HG03159 (cell line): Measurements from ENCODE around the gene MPG.

Experiments
- ATAC-seq: cut with Tn5 transposase; IDR thresholded peaks from one replicate; pipeline ENCODE4 v1.9.1; 2021; ENCODE audit warnings: mild to moderate bottlenecking, moderate library complexity; ENCODE audit not compliant: unreplicated experiment

Gene MPG

DNA sequence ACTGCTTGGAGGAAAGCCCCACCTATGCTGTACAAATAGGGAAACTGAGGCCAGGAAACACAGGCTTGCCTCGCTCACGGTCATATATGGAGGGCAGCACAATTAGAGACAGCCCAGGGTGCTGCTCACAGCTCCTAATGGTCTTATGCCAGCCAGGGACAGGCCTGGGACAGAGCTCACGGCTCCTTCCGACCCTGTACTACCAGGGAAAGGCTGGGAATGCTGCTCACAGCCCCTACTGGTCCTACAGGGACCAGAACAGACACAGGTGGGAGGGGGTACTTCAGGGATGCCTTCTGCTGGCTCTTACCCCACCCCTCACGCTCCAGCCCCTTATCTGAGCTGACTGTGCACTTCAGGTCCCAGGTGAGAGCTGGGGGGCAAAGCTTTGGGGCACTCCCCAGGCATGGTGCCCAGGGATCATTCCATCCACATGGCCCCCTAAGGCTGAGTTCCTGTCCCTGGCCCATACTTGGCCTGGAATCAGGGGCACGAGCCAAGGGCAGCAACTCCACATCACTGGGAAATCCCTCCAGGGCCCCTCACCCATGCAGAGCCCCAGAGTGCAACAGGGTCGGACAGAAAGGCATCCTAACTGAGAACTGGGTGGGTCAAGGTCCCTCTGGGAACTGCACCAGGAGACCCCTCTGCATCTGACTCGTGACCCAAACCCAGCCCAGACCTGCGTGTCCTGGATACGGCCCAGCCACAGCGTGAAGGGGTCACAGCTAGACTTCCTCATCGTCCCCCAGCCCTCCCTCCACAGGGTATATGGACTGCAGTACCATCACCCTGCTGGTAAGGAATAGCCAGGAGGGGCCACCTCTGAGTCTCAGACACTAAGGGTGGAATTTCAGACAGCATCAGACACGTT is 11.5 kb upstream of the MPG start:
- no peak for ATAC-seq

DNA sequence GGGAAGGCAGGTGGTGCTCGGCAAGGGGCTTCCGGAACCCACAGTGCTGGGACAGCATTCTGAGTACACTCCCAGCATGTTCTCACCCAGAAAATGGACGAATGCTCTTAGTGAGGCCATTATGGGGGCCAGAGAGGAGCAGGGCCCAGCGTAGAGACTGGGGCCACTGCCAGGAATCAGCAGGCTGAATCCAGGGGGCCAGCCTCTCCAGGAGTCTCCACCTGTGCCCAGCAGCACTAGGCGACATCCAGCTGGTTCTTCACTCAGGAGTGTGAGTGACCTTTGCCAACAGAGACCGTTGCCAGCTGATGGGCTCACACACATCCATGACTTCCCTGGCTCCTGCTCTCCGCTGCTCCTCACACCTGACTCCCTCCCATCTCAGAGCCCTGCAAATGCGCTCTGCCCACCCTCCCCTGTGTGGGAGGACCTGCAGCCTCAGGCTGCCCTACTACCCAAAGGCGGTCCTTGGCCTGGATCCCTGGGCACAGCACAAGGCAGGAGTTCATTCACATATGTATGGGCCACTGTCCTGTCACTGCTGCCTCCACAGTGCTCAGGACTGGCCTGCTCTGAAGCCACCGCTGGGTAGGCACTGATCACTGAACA is 10.7 kb upstream of the MPG start:
- no peak for ATAC-seq

DNA sequence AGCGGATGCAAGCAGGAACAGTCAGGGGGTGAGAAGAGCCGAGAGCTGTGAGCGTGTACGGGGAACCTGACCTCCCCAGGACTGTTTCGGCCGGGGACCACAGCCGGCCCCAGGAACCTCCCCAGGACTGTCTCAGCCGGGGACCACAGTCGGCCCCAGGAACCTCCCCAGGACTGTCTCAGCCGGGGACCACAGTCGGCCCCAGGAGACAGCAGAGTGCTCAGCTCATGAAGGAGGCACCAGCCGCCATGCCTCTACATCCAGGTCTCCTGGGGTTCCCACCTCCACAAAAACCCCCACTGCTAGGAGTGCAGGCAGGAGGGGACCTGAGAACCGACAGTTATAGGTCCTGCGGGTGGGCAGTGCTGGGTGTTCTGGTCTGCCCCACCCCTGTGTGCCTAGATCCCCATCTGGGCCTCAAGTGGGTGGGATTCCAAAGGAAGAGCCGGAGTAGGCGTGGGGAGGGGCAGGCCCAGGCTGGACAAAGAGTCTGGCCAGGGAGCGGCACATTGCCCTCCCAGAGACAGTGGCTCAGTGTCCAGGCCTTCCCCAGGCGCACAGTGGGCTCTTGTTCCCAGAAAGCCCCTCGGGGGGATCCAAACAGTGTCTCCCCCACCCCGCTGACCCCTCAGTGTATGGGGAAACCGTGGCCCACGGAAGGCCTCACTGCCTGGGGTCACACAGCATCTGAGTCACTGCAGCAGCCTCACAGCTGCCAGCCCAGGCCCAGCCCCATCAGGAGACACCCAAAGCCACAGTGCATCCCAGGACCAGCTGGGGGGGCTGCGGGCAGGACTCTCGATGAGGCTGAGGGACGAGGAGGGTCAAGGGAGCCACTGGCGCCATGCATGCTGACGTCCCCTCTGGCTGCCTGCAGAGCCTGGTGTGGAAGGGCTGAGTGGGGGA is 9.9 kb upstream of the MPG start:
- no peak for ATAC-seq

DNA sequence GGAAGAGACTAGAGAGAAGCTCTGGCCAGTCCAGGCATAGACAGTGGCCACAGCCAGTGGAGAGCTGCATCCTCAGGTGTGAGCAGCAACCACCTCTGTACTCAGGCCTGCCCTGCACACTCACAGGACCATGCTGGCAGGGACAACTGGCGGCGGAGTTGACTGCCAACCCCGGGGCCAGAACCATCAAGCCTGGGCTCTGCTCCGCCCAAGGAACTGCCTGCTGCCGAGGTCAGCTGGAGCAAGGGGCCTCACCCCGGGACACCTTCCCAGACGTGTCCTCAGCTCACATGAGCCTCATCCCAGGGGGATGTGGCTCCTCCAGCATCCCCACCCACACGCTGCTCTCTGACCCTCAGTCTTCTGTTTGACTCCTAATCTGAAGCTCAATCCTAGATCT is 8.8 kb upstream of the MPG start:
- no peak for ATAC-seq

DNA sequence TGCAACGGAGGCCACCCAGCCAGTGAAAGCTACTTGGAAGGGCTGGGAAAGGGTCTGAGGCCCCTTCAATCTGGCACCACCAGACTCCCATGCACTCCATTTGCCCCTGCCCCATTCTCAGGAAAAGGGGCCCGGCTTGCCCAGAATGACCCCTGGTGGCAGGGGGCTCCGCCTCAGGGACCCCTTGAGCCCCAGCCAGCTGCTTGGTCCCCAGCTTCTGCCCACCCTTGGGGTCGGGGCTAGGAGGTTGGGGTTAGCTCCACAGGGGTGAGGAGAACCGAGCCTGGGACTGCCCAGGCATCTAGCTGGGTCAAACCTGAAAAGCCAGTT is 6.8 kb upstream of the MPG start:
- no peak for ATAC-seq

DNA sequence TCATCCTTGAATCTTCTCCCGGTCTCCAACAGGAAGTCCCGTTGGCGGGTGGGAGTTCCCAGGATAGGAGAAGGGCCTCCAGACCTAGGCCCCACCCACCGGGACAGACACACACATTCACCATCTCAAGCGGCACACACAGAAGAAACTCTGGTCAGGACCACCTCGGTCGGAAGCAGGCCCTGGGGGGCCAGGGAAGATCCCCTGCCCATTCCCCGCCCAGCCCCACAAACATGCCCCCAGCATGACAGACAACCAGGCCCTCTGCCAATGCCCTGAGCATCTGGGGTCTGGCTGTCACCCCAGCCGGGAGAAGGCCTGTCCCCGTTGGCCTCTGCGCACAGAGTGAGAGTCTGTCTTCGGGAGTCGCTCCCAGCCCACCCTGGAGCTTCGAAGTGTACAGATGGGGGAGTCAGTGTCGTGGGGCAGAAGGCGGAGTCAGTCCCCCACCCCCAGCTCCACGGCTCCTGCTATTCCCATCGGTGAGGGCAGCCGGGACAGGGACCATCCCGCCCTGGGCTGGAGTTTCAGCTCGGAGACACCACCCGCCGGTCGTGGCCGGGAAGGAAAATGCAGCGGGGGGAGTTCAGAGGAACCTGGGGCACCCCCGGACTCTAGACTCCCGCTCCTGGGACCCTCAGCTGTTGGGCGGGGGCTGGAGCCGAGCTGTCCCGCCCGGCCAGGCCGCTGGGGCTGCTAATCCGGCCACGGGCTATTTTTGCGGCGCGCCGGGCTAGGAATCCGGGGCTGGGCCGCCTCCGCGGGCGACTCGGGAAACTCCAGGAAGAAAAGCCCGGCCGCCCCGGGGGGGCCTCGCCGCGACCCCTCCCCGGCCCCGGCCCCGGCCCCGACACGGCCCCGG is 6.3 kb upstream of the MPG start:
- ATAC-seq: no peak

DNA sequence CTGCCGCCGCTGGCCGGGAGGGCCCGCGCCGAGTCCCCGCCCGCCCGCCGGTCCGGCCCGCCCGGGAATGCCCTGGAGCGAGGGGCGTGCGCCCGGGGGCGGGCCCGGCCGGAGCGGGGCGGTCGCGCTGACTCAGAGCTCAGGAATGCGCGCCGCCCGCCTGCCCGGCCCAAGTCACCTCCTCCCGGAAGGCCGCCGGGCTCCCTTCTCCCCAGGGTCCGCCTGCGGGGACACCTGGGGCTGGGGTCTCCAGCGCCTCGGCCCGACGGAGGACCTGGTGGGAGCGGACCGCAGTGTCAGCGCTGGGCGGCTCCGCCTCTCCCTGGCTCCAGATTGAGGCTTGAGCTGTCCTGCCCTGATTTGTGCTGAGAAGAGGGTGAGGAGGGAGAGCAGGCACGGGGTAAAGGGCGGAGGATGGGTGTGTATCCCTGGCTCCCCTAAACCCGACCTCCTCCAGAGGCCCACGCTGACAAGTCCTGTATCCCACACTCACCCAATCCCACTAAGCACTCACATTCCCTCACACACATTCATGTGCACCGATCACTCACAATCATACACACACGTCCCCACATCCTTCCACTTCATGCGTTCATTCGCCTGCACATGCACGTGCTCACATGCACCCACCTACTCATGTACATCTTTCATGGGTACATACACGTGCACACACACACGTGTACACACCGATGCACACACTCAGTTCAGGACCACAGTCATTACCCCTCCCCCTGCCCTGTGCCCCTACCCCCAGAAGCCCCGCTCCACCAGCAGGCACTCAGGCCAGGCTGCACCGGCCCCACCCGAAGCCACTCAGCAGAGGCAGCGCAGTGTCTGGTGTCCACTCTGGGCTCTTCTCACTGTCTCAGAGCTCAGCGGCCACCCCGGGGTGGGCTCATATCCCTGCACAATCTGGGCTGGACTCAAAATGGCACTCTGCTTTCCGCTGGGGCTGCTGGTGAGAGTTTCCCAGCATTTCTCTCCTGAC is 5.2 kb upstream of the MPG start, which contains the start of gene RHBDF1:
Gene RHBDF1, minus strand, starts transcription at position 71 of the 988 bp plus-strand sequence. CDS start 7,616 bp downstream, outside the sequence.
- ATAC-seq: no peak

DNA sequence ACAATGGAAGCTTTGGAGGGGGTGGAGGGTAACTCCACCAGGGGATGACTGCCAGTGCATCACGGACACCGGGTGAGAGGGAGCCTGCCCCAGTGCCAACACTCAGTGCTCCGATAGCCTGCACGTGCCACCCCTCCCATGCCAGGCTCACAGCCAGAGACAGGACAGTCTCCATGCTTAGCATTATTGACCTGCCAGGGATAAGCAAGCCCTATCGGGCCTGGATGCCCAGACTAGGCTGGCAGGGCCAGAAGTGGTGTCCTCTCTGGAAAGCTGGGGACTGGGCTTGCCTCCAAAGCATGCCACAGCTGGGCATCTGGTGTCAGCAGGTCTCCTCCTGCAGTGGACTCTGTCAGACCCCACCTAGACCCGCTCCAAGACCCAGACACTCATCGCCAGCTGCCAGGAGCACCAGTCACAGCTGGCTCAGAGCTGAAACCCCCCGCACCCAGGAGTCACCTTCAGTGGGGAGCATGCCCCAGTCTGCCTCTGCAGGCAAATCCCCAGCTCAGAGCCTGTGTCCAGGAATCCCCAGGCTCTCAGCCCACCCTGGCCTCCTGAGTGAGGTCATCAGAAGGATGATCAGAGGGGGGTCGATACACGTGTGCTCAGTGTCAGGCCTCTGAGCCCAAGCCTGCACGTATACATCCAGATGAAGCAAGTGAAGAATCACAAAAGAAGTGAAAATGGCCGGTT is 3.8 kb upstream of the MPG start:
- ATAC-seq: no peak

DNA sequence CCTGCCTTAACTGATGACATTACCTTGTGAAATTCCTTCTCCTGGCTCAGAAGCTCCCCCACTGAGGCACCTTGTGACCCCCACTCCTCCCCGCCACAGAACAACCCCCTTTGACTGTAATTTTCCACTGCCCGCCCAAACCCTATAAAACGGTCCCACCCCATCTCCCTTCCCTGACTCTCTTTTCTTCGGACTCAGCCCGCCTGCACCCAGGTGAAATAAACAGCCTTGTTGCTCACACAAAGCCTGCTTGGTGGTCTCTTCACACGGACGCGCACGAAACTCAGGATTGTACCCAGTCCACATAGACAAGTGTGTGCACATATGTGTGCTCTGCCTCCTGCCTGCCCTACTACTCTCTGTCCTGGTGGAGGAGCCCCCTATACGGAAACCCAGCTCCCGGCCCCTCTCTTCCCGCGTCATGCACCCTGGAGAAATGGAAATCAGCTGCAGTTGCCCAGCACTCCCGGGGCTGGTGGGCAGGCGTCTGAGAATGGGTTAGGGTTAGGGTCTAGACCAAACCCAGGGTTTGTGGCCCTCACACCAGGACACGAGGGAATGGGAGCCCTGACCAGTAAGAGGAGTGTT is 3.2 kb upstream of the MPG start:
- ATAC-seq: no peak

DNA sequence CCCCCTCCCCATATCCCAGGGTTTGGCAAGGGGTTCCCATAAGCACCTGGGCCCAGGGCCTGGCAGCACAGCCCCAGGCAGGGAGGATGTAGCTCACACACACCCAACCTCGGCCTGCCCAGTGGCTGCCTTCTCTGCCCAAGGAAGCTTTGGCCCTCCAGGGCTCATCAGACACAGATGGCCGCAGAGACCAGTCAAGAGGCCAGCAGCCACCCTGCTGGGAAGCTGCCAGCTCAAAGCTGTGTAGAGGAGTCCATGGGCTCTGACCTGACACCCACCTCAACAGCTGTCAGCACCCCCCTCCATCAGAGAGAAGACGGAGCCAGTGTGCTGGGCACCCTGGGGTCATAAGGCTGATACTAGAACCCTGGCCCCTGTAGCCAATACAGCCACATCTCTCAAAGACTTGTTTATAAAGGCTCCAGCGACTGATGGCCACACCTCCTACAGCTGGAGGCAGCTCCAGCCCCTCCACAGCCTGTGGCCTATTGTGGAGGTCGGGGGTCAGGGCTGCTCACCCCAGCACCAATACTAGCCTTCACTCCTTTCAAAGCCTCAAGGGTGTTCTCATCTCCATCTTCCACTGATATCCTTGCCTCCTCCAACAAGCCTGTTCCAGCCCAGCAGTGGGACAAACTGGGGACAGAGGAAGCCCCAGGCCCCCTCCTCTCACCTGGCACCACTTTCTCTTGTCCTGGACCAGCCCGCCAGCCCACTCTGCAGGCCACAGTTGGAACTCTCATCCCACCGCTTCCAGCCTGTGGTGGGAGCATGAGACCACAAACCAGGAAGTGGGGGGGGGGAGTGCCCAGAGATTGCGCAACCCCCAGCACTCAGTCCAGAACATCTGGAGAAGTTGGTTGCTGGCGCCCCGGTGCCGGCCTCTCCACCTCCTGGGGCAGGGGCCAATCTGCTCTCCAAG is 2.2 kb upstream of the MPG start:
- ATAC-seq: no peak

DNA sequence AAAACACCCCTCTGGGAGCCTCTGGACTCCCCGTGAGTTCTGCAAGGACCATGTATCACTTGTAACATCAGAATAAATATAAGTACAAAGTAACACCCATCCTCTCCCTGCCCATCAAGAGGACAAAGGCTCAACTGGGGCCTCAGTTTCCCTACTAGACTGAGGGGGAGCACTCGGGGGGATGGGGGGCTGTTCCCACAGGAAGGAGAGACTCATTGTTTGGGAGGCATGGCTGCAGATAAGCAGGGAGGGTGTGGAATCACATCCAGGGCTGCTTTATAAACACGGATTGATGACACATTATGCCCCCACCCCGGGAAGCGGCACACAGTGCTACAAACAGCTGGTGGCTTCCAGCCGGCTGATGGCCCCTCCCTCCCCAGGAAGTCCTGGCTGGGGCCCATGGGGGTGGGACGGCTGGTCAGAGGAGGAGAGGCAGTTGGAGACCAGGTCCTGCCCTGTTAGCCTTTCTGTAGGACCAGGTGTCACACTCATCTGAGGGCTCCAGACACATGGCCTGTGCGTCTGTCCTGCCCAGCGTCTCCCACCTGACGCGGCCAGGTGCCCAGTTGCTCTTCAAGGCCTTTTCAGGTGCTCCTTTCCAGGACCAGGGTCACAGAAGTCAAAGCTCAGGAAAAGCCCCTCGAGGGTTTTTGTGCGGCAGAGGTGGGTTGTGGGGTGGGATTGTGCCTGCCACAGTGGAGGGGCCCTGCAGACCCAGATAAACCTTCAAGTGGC is 1.3 kb upstream of the MPG start:
- ATAC-seq: no peak

DNA sequence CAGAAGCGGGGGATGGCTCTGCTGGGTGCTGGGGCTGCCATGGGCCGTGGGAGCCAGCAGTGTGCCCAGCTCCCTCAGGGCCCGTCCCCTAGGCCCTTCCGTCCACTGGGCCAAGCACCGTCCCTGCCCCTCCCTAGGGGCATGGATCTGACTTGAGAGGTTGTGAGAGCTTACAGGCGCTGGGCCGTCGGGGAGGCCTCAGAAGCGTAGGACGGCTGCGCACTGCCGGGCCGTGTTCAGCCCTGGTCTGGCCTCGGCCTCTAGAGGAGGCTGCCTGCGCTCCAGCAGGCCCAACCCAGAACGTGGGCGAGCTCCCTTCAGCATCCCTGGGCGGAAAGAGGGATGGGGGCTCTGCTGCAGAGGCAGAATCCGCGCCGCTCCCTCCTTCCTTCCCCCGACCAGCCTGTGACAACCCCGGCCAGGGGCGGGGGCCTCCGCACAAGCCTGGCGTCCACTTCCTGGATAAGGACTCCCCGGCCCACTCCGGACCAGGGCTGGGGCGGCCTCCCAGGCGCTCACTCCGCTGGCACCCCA is 685 bp upstream of the MPG start:
- ATAC-seq: no peak

DNA sequence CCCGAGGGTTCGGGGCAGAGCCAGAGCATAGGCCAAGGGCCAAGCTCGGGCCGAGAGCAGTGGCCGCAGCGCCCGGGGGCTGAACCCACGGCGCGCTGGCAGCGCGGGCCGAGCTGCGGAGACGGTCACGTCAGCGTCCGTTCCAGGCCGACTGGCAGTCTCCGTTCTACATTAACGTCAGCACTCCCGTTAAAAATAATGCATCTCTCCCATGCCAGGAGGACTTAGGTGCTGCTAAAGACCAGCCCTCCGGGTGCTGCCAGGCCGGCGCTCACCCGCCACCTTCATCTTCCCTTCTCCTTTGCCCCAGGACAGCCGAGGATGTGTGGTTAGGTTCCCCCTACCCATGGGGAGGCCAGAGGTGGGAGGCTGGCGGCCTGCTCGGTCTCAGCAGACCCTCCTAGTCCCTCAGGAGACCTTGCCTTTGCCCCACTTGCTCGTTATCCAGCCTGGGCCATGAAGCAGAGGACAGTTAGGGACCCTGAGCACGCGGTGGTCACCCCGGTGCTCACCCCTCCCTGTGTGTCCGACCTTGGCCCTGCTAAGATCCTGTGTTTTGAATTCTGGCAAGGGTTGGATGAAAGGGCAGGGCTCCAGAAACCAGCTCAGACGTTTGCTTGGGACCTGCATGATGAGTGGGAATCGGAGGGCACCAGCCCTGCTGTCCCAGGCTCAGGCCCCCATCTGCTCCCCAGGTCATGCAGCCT is 572 bp downstream of the MPG start:
- ATAC-seq: no peak

DNA sequence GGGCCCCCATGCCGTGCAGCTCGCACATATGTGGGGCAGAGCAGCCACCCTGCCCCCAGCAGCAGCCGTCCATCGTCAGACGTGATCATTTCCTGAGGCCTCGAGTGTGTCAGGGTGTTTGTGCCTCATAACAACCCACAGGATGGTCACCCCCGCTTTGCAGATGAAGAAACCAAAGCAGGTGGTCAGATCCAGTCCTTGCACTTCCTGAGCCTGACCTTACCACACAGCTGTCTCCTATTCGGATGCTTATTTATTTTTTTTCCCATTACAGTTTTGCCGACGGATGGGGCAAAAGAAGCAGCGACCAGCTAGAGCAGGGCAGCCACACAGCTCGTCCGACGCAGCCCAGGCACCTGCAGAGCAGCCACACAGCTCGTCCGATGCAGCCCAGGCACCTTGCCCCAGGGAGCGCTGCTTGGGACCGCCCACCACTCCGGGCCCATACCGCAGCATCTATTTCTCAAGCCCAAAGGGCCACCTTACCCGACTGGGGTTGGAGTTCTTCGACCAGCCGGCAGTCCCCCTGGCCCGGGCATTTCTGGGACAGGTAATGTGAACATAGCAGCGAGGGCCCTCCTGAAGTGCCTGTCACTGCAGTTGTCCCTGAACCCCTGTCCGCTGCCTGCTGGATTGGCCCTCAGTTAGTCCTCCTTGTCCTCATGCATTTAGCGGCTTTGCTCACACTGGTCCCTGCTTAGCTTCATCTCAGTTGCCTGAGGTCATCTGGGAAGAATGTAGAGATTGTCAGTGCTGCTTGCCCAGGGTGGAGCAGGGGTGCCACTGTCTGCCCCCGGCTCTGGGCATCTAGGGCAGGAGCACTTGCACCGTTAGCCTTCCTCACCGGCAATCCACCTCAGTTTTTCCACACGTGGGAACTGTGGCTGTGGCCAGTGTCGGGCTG is 1.4 kb downstream of the MPG start:
- ATAC-seq: no peak
